ENCODE measurements around the gene RHEX.
"Not testable (repeated sequence)": the region's sequence is repeated elsewhere in the genome, so short reads cannot be mapped to it uniquely, and the experiment has no call there.

RHEX gene

DNA sequence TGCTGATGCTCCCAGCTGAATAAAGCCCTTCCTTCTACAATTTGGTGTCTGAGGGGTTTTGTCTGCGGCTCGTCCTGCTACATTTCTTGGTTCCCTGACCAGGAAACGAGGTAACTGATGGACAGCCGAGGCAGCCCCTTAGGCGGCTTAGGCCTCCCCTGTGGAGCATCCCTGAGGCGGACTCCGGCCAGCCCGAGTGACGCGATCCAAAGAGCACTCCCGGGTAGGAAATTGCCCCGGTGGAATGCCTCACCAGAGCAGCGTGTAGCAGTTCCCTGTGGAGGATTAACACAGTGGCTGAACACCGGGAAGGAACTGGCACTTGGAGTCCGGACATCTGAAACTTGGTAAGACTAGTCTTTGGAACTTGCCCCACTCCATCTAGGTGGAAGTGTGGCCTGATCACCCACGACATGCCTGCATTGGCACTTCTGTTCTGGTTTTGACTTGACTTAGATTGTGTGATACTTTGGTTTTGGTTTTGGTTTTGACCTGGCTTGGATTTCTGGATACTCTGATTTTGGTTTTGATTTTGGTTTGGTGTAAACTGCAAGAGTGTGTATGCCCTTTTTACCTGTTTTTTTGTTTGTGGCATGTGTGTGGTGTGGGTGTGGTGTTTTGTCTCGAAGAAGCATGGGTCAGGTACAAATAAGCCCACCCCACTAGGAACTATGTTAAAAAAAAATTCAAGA is at the start of gene RHEX:
Gene RHEX, plus strand, starts transcription at position 255 of the 692 bp plus-strand sequence. CDS start 44,656 bp downstream, outside the sequence.
- DNase-seq: not testable (repeated sequence)

DNA sequence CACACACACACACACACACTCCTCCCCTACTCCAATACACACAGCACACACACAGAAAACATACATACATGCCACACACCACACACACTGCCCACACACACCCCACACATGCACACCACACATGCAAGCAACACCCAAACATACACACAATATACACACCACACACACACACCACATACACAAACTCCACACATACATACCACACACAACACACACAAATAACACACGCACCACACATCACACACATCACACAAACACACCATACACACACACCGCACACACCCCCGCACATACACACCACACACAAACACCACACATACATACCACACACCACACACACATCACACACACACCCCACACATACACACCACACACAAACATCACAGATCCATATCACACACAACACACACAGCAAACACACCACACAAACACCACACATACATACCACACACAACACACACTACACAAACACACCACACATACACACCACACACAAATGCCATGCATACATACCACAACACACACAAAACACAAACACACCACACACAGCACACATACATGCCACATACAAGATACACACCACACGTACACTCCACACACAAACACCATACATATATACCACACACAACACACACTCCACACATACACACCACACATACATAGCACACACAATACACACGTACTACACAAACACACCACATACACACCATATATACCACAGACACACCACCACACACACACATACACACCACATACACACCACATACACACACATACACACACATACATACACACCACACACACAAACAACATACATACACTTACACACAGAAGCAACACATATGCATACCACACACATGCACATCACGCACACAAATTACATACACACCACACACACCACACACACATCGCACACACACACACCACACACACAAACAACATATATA is 48.8 kb upstream of the RHEX start:
- DNase-seq: no peak

GRCh38 chr1:206004826-206005225 is 48.1 kb upstream of the RHEX start:
- peak; percentile 14 for DNase-seq

DNA sequence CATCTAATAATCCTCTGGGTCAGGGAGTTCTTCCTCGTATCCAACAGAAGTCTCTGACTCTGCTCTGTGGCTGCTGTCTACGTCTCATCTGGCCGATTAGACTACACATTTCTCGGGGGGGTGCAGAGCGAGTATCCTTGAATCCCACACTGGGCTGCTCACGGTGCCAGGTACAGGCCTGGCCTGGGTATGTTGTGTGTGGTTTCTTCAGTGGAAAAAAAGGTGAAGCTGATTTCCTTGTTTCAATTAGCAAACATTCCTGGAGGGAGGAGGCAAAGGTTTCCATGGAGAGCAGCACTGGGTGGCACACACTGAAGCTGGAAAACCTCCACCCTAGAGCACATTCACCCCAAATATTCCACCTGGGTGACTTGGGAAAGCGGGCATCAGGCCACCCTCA is 47.7 kb upstream of the RHEX start:
- DNase-seq: no peak

DNA sequence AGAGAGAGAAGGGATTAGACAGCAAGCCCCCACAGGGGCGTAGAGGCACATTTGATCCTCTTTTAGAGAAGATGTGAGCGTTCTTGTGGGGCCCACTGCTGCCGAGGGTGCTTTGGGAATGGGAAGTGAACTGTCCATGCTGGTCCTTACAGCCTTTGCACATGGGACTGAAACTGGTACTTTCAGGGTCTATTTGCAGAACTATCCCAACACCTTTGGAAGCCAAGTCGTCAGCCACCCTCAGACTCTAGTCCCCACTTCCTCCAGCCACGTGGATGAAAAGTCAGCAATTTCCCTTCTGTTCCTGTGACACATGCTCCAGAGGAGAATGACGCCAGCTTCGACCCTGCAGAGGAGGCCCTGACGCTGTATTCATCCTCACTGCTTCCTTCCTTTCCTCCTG is 47.2 kb upstream of the RHEX start:
- DNase-seq: peak; percentile 23

GRCh38 chr1:206006946-206007345 is 46.0 kb upstream of the RHEX start:
- DNase-seq: no peak

- no peak for DNase-seq
Measured at GRCh38 chr1:206010060-206010459, 42.9 kb upstream of the RHEX start.

DNA sequence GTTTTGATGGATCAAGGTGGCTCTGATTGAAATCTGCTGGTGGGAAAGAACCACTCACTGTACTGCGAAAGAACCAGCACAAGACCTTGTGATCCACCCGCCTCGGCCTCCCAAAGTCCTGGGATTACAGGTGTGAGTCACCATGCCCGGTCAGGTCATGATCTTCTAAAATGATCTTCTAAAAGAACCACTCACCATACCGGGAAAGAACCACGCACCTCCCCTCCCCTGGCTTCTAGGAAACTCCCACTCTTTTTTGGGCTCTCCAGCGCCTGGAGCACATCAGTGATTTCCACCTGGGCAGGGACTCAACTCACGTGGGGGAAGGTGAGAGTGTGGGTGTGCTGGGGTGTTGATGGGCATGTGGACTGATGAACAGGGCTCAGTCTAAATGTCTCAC is 41.9 kb upstream of the RHEX start:
- DNase-seq: no peak

DNA sequence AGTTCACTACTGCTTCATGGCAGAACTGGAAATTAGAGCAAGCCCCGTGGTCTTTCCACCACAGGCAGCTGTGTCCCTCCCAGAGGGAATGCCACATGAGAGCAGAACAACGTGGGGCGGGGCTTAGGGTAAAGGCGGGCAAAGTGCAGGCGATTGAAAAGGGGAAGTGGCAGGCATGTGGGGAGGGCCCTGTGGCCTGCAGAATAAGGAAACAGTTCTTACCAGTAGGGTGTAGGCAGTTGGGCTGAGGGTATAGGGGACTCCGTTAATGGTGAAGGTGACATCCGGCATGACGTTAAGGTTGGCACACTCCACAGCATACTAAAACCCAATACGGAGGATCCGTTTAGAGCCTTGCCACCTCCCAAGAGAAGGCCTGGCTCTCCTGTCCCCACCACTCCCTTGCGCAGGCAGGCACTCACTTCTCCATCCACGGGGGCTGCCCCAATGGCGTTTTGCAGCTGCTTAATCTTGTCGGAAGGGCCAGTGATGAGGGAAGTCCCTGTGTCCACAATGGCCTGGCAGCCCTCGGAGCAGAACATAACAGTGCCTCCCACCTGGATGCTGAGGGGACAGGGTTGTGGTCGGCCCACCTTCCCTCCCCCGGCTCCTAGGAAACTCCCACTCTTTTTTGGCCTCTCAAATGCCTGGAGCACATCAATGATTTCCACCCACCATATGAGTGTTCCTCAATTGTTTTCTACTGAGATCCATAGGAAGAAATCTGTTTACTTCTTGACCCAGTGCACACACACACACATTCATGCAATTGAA is 40.7 kb upstream of the RHEX start:
- no peak for DNase-seq

DNA sequence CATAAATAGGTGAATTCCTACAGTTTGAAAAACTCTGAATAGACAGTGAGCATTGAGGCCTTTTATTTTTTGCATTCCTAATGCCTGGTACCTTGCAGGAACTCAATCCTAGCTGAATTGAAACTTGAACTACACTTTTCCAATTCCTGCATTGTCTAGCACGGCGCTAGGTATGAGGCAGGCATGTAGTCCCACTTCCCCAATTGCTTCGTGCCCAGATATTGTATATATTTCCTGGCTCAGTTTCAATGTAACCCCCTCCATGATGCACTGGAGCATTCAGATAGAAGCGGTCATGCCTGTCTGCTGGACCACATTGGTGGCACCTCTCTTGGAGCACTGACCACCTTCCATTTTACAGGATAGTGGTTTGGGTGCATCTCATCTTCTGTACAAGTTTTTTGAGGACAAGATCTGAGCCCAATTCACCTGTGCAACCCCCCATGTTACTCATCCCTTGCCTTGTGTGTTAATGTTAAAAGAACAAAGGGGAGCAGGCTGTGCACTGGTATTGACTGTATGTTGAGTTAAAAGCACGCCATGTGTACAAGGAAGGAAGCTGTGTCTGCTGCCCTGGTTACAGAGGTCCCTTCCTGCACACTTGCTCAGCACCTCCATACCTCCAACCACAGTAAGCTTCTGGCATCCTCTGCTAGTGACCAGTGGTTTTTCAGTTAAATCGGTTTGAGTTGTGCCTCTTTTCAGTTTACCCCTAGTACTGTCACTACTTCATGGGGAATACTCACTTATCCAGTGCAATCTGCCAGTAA is 39.8 kb upstream of the RHEX start:
- DNase-seq: no peak

GRCh38 chr1:206014601-206015000 is 38.4 kb upstream of the RHEX start:
- DNase-seq: no peak

DNA sequence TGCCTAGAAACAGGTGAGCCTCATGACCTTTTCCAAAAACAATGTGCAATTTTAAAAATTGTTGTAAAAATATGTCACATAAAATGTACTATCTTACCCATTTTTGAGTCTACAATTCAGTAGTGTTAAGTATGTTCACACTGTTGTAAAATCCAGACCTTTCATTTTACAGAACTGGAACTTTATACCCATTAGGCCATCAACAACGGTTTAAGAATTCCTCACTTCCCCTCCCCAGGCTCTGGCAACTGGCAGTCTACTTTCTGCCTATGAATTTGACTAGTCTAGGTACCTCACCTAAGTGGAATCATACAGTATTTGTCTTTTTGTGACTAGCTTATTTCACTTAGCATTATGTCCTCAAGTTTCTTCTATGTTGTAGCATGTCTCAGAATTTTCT is 37.9 kb upstream of the RHEX start:
- no peak for DNase-seq

GRCh38 chr1:206020393-206021007 is 32.5 kb upstream of the RHEX start:
- DNase-seq: no peak

DNA sequence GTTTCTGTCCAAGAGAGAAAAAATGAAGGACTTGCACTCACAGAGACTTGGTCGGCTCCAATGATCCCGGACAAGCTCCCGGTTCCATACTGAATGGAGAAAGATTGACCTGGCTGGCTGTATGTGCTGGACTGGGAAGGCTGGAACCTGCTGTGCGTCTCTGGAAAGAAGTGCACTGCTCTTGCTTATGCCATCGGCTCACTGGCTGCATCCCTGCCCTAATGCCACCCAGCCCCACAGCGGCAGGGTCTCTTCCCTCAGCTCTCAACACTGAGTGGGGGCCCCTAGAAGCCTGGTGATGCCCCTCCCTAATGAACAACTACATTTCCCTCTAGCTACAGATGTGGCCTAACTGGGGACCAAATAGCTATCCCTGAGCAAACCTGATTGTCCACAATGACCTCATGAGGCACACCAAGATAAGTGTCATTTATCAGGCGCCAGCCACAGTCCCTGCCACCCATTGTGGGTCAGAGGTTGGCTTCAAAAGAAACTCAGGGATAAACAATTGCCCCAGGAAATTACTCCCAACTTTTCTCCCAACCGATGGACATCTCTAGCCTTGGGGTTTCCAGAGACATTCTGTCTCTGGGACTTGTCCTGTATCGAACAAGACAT is 31.9 kb upstream of the RHEX start:
- no peak for DNase-seq

GRCh38 chr1:206021626-206022365 is 31.2 kb upstream of the RHEX start:
- peak; percentile 66 for DNase-seq

DNA sequence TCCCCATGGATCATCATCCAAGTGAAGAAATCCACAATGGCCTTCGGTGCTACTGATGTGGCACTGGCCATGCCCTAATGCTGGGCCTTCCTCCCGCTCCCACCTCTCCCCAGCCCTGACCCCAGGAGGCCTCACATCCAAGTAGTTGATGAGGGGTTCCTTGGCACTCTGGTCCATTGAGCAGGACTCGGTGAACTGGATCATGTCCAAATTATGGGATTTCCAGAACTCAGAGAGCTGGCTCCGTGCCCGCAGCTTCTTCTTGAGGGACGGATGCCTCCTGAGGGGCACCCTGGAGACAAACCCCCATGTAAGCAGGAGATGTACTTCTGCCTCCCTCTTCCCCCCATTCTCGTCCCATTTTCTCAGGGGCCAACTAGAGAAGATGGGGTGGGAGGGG is 30.2 kb upstream of the RHEX start:
- DNase-seq: no peak

DNA sequence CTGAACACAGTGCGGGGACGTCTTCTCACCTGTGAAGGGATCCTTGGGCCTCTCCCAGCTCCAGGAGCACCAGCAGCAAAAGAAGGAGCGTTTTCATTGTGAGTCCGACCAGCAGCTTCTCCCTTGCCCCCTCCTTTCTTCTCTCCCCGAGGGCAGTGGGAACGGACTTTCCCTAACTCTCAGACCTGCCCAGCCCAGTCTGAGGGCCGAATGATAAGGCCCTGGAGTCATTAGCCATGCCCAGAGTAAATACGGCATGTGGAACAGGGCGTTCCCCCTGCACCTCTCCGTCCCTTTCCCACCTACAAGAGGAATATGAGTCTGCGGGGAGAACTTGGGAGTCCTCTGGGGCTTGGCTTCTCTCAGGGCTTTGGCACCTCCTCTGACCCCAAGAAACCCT is 29.3 kb upstream of the RHEX start, which contains the start of gene CTSE:
Gene CTSE, minus strand, starts transcription at position 201 of the 400 bp plus-strand sequence. Its CDS starts 104 bp downstream, at position 97.
- no peak for DNase-seq

DNA sequence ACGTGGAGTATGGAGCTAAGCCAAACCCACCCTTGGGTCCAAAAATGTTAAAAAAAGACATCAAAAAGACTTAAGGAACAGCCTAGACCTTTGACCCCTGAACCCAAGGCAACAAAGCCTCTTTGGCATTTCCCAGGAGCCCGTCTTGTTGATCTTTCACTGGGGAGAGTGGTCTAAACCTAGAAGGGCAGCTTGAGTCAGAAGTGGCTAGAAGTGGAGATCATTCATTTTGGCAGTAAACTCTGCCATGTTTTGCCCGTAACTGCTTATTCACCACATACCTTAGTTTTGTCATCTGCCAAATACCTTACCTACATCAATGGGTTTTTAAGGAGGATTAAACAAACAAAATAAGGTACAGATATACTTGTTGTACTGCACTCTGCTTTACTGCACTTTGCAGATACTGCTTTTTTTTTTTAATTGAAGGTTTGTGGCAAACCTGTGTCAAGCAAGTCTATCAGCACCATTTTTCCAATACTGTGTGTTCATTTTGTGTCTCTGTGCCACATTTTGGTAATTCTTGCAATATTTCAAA is 27.6 kb upstream of the RHEX start:
- no peak for DNase-seq

- DNase-seq: peak; percentile 23
Measured at GRCh38 chr1:206029484-206029883, 23.5 kb upstream of the RHEX start.

DNA sequence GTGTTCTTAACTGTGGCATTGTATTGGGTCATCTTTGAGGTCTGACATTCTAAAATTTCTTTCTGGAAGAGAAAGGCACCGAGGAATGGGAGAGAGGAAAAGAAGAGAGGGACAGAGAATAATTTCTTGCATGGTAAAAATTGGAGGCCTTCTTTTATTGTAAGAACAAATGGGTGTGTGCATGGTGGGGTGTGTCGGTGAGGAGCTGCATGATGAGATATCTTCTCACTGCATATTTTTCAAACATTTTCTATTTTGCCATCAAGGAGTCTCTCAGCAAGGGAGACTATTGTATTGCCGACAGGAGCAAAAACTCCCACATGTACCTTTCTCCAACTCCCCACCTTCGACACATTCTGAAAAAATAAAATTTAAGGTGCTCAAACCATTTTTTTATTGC is 22.8 kb upstream of the RHEX start:
- DNase-seq: no peak

Measured in fibroblast of skin of right quadriceps (primary cell).